GM10266 (cell line): ENCODE results near the gene ELF2.

Experiments
- DNase-seq: peaks from one replicate; pipeline ENCODE4 v3.0.0; 2012; ENCODE audit errors: extremely low spot score
- TF ChIP-seq, protein P1 (sequence below): IDR thresholded peaks from 2 replicates; pipeline ENCODE4 v1.5.1; 2012; ENCODE audit warnings: mild to moderate bottlenecking, low read depth; ENCODE audit not compliant: control insufficient read depth, insufficient read depth; ENCODE audit errors: missing control alignments

Gene ELF2

DNA sequence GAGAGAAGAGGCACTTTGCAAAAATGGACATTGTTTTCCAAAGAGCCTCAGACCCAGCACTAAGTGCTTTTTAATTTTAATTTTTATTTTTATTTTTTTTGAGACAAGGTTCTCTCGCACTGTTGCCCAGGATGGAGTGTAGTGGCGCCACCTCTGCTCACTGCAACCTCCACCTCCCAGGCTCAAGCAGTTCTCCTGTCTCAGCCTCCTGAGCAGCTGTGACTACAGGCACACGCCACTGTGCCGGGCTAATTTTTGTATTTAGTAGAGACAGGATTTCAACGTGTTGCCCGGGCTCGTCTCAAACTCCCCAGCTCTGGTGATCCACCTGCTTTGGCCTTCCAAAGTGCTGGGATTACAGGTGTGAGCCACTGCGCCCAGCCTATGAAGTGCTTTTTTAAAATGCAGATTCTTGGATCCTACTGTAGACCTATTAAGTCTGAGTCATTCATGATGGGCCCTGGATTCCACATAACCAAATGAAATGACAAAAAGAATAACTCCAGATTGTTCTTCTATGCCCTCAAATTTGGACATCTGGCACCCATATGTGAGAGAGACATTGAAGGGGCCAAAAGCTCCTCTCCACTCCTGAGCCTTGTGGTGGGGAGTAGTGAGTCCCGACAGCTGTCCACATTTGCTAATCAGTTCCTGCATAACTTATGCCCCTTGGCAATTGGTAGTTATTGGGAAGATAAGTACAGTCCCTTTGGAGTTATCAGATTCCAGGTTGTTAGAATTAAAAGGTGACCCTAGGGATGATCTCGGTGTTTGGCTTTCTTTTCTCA is 157.9 kb downstream of the ELF2 start:
- no peak for DNase-seq
- TF ChIP-seq, protein P1, sequence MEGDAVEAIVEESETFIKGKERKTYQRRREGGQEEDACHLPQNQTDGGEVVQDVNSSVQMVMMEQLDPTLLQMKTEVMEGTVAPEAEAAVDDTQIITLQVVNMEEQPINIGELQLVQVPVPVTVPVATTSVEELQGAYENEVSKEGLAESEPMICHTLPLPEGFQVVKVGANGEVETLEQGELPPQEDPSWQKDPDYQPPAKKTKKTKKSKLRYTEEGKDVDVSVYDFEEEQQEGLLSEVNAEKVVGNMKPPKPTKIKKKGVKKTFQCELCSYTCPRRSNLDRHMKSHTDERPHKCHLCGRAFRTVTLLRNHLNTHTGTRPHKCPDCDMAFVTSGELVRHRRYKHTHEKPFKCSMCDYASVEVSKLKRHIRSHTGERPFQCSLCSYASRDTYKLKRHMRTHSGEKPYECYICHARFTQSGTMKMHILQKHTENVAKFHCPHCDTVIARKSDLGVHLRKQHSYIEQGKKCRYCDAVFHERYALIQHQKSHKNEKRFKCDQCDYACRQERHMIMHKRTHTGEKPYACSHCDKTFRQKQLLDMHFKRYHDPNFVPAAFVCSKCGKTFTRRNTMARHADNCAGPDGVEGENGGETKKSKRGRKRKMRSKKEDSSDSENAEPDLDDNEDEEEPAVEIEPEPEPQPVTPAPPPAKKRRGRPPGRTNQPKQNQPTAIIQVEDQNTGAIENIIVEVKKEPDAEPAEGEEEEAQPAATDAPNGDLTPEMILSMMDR, result no peak

DNA sequence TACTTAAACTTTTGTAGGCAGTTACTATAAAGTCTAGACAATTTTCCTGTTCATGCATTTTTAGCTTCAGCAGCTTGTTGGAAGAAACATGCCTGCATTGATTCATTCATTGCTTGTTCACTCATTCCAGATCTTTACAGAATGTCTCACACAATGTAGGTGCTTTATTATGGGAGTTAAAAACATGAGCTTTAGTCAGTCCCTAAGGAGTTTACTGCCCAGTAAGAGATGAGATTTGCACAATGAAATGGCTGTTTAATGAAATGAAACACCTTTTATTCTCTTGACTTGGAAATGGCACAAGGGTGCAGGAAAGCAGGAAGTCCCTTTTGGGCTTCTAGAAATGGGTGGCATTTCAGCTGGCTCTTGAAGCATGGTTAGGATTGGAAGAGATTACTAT is 158.5 kb downstream of the ELF2 start:
- TF ChIP-seq, protein P1, result no peak
- no peak for DNase-seq

DNA sequence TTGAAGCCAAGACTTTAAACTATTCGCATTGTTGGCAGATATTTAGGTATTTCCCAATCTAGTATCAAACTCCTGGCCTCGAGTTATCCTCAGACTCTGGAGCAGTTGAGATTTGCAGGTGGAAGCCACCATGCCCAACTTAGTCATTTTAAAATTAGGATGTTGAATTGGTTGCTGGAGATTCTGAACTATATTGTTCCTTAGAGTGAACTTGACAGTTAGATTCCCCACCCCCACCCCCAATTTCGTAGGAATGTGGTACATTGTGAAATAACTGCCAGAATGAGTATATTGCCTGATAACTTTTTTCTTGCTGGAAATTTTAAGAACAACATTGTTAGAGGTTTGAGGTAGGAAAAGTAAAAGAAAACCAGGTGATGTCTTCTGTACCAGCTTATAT is 159.2 kb downstream of the ELF2 start:
- TF ChIP-seq, protein P1, result no peak
- no peak for DNase-seq

DNA sequence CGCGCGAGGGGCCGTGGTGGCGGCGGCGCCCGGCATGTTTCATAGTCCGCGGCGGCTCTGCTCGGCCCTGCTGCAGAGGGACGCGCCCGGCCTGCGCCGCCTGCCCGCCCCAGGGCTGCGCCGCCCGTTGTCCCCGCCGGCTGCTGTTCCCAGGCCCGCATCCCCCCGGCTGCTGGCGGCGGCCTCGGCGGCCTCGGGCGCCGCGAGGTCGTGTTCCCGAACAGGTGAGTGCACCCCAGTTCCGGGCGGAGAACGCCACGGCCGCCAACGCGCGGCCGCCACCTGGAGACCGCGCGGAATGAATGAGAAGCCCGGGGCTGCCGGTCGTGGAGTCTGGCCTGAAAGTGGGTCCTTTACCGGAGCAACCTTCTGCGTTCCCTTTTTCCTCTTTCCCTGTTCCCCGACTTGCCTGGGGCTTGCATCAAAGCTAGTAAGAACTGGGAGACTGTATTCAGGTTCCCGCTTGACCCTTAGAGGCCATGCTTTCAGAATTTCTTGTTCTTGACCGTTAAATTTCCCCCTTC is 161.0 kb downstream of the ELF2 start:
- DNase-seq, result peak; percentile 54
- TF ChIP-seq, protein P1, result peak; percentile 24

DNA sequence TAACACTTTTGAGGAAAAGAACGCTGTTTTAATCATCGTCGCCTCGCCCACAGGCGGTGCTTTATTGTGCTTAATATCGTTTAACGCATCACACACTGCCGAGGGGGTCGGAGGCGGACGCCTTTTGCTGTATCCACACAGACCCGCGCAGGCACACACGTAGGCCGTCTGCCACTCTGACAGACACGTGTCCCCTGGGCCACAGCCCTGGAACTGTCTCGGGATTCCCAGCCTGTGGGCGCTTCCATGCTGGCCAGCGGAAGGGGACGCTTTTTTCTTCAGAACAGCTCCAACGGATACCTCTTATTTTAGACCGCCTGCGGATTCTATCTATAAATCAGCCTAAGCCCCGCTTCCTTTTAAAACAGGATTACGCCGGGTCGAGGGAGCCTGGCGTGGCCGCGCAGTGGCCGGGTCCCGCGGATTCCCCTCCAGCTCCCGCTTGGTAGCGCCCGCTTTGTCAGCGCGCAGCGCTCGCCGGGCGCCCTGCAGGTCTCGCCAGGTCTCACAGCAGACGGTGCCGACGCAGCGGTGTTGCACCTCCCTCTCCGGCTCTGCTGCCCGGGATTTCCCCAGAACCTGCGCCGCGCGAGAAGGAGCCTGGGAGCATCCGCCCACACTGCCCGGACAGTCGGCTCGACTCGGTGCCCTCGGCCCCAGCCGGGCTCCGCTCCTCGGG is 161.6 kb downstream of the ELF2 start, which contains the start of gene NOCT:
Gene NOCT, plus strand, starts transcription at position 513 of the 679 bp plus-strand sequence. CDS start 201 bp downstream, outside the sequence.
- peak; percentile 95 for DNase-seq
- TF ChIP-seq, protein P1, result no peak

DNA sequence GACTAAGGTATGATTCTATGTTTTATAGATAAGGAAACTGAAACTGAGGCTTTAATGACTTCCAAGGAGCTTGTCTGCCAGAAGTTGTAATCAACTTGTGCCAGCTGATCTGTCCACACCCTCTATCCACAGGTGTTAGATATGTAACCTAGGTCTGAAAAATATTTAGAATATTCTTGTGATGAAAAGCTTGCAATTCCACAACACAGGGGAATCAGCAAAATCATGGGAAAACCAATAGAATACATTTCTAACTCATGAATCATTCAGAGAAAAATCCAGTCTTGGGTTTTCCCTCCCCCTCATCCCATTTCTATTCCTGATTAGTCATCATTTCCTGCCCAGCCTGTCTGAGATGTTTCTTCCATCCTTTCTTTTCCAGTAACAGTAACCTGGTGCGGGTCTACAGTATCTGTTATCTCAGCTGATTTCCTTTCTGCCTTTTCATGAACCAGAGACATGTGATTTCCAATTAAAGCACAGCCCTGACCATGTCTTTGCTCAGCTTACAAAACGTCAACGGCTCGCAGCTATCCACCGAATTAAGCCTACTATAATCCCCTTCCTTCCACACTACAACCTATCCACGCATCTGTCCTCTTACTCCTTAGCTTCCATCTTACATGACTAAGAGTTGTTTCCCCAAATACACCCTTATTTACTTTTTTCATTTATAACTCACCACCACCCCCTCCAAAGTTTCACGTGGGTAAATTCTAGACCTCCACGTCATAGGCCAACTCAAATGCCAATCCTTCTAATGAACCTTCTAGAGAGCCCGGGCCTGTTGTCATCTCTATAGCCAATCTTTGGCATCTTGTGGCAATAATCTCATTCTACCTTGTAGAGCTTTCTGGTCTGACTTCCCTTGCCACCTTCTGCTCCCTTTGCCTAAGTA is 162.4 kb downstream of the ELF2 start:
- TF ChIP-seq, protein P1, result no peak
- DNase-seq, result peak; percentile 47
